Hepatocyte (in vitro differentiated cells): Measurements from ENCODE around the gene SFT2D1. TPM values are rescaled to one million over a fixed set of nuclear protein-coding genes. Genes with fewer than 3 reads are reported as not detected.

Experiments used
- DNase-seq: peaks from one replicate; pipeline ENCODE4 v3.0.0-alpha.2; 2016; ENCODE audit warnings: low spot score
- H2AFZ ChIP-seq: fragments of 200-600 bp; sonication (generic); 2 replicates; pipeline ENCODE4 v1.6.0; 2016; ENCODE audit warnings: antibody characterized with exemption, mild to moderate bottlenecking
- H3K27ac ChIP-seq: fragments of 200-600 bp; sonication (generic); 2 replicates; pipeline ENCODE4 v1.5.1; 2016; ENCODE audit warnings: mild to moderate bottlenecking
- H3K27me3 ChIP-seq: fragments of 200-600 bp; sonication (generic); 2 replicates; pipeline ENCODE4 v1.6.1; 2016
- H3K36me3 ChIP-seq: fragments of 200-600 bp; sonication (generic); replicated peaks from 2 replicates; pipeline ENCODE4 v1.5.1; 2016; ENCODE audit warnings: low read depth; ENCODE audit not compliant: insufficient read depth
- H3K4me1 ChIP-seq: fragments of 200-600 bp; sonication (generic); 2 replicates; pipeline ENCODE4 v1.5.1; 2016; ENCODE audit warnings: mild to moderate bottlenecking, moderate library complexity; ENCODE audit not compliant: insufficient read depth
- H3K4me2 ChIP-seq: fragments of 200-600 bp; sonication (generic); 2 replicates; pipeline ENCODE4 v1.6.0; 2016
- H3K4me3 ChIP-seq: fragments of 200-600 bp; sonication (generic); 2 replicates; pipeline ENCODE4 v1.5.1; 2016; ENCODE audit warnings: mild to moderate bottlenecking
- H3K79me2 ChIP-seq: fragments of 200-600 bp; sonication (generic); 2 replicates; pipeline ENCODE4 v1.6.0; 2017; ENCODE audit warnings: mild to moderate bottlenecking
- H3K9me2 ChIP-seq: fragments of 200-600 bp; sonication (generic); replicated peaks from 2 replicates; pipeline ENCODE4 v1.6.0; 2017; ENCODE audit warnings: mild to moderate bottlenecking; ENCODE audit not compliant: insufficient read depth
- H3K9me3 ChIP-seq: fragments of 200-600 bp; sonication (generic); 2 replicates; pipeline ENCODE4 v1.5.1; 2016; ENCODE audit warnings: low read depth, mild to moderate bottlenecking
- H4K20me1 ChIP-seq: fragments of 200-600 bp; sonication (generic); 2 replicates; pipeline ENCODE4 v1.6.0; 2016; ENCODE audit warnings: mild to moderate bottlenecking; ENCODE audit not compliant: insufficient read depth, poor library complexity, severe bottlenecking
- EZH2 ChIP-seq: fragments of 200-600 bp; sonication (generic); IDR thresholded peaks from 2 replicates; pipeline ENCODE4 v1.6.1; 2016; ENCODE audit warnings: antibody characterized with exemption, mild to moderate bottlenecking, borderline replicate concordance
- EZH2phosphoT487 ChIP-seq: fragments of 200-600 bp; sonication (generic); IDR thresholded peaks from one replicate; pipeline ENCODE4 v1.6.1; 2018; ENCODE audit warnings: antibody characterized with exemption, mild to moderate bottlenecking, low read depth, moderate library complexity; ENCODE audit not compliant: unreplicated experiment, severe bottlenecking
- WGBS: methylation state at CpG from one replicate; pipeline ENCODE4 v1.1.6; 2016; ENCODE audit warnings: low lambda C conversion rate; ENCODE audit errors: missing lambda C conversion rate; 5-methylcytosine and 5-hydroxymethylcytosine counted together
- polyA plus RNA-seq: library from polyadenylated mRNA; unstranded; fragments of >200 nt; fragmentation: Nextera tagmentation; extraction: Ambion mirVana; gene quantifications from 2 replicates; pipeline ENCODE4 v1.2.1, GENCODE V29; 2016
- total RNA-seq: library from RNA; depleted of rRNA; stranded (reverse); fragments of >200 nt; gene quantifications from 2 replicates; pipeline ENCODE4 v1.2.3, GENCODE V29; 2014
- TF ChIP-seq, protein P1 (sequence below): fragments of 200-600 bp; sonication (generic); IDR thresholded peaks from 2 replicates; pipeline ENCODE4 v1.5.1; 2016; ENCODE audit warnings: antibody characterized with exemption, mild to moderate bottlenecking; ENCODE audit not compliant: poor library complexity

SFT2D1 gene
- total and polyA plus RNA-seq, 2 experiments from 2014 or later: 51.6 to 83.0 TPM

DNA sequence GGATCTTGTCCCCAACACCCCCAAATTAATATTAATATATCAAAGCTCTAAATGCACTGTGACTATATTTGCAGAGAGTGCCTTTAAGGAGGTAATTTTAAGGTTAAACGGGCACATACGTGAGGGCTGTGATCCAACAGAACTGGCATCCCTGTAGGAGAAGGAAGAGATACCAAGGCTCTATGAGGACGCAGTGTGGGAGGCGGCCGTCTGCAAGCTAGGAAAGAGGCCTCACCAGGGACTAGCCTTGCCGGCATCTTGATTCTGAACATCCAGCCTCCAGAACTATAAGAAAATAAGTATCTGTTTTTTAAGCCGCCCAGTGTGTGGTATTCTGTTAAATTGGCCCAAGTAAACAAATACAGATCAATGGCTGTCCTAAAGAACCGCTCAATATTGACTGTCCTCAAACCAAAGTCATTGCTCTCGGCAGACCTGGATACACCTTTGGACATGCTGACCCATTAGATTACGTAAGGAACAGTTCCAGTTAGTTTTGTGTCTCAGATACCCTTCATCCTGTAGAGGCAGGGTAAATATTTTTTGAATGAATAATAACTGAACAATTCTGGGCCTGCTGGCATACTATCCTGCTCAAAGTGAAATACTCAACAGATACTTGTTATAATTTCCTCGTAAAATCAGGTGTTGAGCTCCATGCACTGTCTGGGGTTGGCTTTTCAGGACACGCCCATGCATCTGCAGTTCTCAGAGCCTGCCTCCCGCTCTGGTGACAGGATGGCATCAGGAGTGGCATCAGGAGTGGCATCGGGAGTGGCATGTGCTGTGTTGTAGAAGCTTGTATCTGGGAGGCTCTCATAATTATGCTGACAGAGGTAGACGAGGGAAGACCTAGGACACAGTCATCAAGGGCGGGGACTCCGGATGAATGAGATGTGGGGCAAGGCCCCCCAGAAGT, 40.5 kb downstream of the SFT2D1 start:
- H3K4me1 ChIP-seq: no peaks in the 10 kb centered on the region
- WGBS: 91% methylated on average over 17 of the region's 17 CpGs

GRCh38 chr6:166300357-166300987, 41.9 kb downstream of the SFT2D1 start:
- no peaks in the 10 kb centered on the region for H3K9me2 ChIP-seq
- H3K36me3 ChIP-seq: no peaks in the 10 kb centered on the region
- H3K4me2 ChIP-seq: no peak overlapping the region
- H3K4me3 ChIP-seq: no peak overlapping the region
- DNase-seq: no peak
- H3K27me3 ChIP-seq: peaks cover 20% of the 10 kb centered on the region
- TF ChIP-seq EZH2 (no peak), EZH2phosphoT487 (no peak)
- TF ChIP-seq, protein P1, sequence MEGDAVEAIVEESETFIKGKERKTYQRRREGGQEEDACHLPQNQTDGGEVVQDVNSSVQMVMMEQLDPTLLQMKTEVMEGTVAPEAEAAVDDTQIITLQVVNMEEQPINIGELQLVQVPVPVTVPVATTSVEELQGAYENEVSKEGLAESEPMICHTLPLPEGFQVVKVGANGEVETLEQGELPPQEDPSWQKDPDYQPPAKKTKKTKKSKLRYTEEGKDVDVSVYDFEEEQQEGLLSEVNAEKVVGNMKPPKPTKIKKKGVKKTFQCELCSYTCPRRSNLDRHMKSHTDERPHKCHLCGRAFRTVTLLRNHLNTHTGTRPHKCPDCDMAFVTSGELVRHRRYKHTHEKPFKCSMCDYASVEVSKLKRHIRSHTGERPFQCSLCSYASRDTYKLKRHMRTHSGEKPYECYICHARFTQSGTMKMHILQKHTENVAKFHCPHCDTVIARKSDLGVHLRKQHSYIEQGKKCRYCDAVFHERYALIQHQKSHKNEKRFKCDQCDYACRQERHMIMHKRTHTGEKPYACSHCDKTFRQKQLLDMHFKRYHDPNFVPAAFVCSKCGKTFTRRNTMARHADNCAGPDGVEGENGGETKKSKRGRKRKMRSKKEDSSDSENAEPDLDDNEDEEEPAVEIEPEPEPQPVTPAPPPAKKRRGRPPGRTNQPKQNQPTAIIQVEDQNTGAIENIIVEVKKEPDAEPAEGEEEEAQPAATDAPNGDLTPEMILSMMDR: no peak
- no peaks in the 10 kb centered on the region for H3K4me1 ChIP-seq
- H3K79me2 ChIP-seq: no peaks in the 10 kb centered on the region
- WGBS: 85% methylated on average over 9 of the region's 9 CpGs
- no peak overlapping the region for H2AFZ ChIP-seq
- H4K20me1 ChIP-seq: no peaks in the 10 kb centered on the region
- no peaks in the 10 kb centered on the region for H3K9me3 ChIP-seq
- no peak overlapping the region for H3K27ac ChIP-seq

More for the DNA sequence above, 40.5 kb downstream of the SFT2D1 start:
- no peak overlapping the region for H3K27ac ChIP-seq
- no peaks in the 10 kb centered on the region for H4K20me1 ChIP-seq
- peaks cover 34% of the 10 kb centered on the region for H3K27me3 ChIP-seq
- TF ChIP-seq EZH2 (no peak), EZH2phosphoT487 (no peak)
- TF ChIP-seq, protein P1: no peak
- no peaks in the 10 kb centered on the region for H3K9me2 ChIP-seq
- DNase-seq: no peak
- H2AFZ ChIP-seq: no peak overlapping the region
- H3K36me3 ChIP-seq: no peaks in the 10 kb centered on the region
- no peak overlapping the region for H3K4me2 ChIP-seq
- no peaks in the 10 kb centered on the region for H3K79me2 ChIP-seq
- H3K4me3 ChIP-seq: no peak overlapping the region
- no peaks in the 10 kb centered on the region for H3K9me3 ChIP-seq

- 98% methylated on average over 22 of the region's 23 CpGs for WGBS
- no peak overlapping the region for H3K4me2 ChIP-seq
- H2AFZ ChIP-seq: no peak overlapping the region
- H4K20me1 ChIP-seq: no peaks in the 10 kb centered on the region
- H3K9me2 ChIP-seq: no peaks in the 10 kb centered on the region
- TF ChIP-seq EZH2: no peak
- TF ChIP-seq, protein P1: no peak
- TF ChIP-seq EZH2phosphoT487: no peak
- no peak for DNase-seq
- H3K9me3 ChIP-seq: no peaks in the 10 kb centered on the region
- no peak overlapping the region for H3K4me3 ChIP-seq
- no peak overlapping the region for H3K27ac ChIP-seq
- no peaks in the 10 kb centered on the region for H3K4me1 ChIP-seq
- H3K27me3 ChIP-seq: peaks cover 6% of the 10 kb centered on the region
- H3K79me2 ChIP-seq: no peaks in the 10 kb centered on the region
- no peaks in the 10 kb centered on the region for H3K36me3 ChIP-seq
Measured at GRCh38 chr6:166297606-166298005, 44.7 kb downstream of the SFT2D1 start.
